Naive B cell (primary cell): ENCODE data around the gene ADAM22. TPM values are rescaled to one million over a fixed set of nuclear protein-coding genes. Genes with fewer than 3 reads are reported as not detected.

ENCODE experiments used
- ATAC-seq, 2 donors: fragments of 150-1000 bp; cut with Tn5 transposase; 2 replicates each; pipeline ENCODE4 v1.10.0; 2021; ENCODE audit warnings: low read depth in 2 of 2, mild to moderate bottlenecking in 2 of 2, moderate library complexity in 2 of 2
- DNase-seq: peaks from one replicate; pipeline ENCODE4 v3.0.0; 2022
- H3K27ac Mint-ChIP-seq, 6 donors: one replicate each; pipeline ENCODE4 v1.8.0; 2020 to 2022; ENCODE audit warnings: mild to moderate bottlenecking in 6 of 6, mixed read lengths in 6 of 6, moderate library complexity in 5 of 6, inconsistent platforms in 2 of 6
- H3K27me3 Mint-ChIP-seq, 3 donors: one replicate each; pipeline ENCODE4 v1.8.0; 2021 to 2022; ENCODE audit warnings: mixed read lengths in 3 of 3, mild to moderate bottlenecking in 1 of 3
- H3K36me3 Mint-ChIP-seq, 2 donors: one replicate each; pipeline ENCODE4 v1.8.0; 2020 to 2022; ENCODE audit warnings: mixed read lengths in 2 of 2, inconsistent platforms in 1 of 2, mild to moderate bottlenecking in 1 of 2
- H3K4me1 Mint-ChIP-seq, 3 donors: one replicate each; pipeline ENCODE4 v1.8.0; 2020 to 2022; ENCODE audit warnings: mixed read lengths in 3 of 3, inconsistent platforms in 1 of 3, mild to moderate bottlenecking in 1 of 3, moderate library complexity in 1 of 3
- H3K4me3 Mint-ChIP-seq, 8 donors: one replicate each; pipeline ENCODE4 v1.8.0; 2020 to 2022; ENCODE audit warnings: mild to moderate bottlenecking in 8 of 8, mixed read lengths in 8 of 8, moderate library complexity in 8 of 8, inconsistent platforms in 2 of 8
- H3K9me3 Mint-ChIP-seq, 7 donors: one replicate each; pipeline ENCODE4 v1.8.0; 2020 to 2022; ENCODE audit warnings: mixed read lengths in 7 of 7, mild to moderate bottlenecking in 5 of 7, inconsistent platforms in 2 of 7, moderate library complexity in 1 of 7
- polyA plus RNA-seq, 6 donors: library from polyadenylated mRNA; unstranded; fragments of 300-500 nt; fragmentation: Illumina TruSeq; gene quantifications; one replicate each; pipeline ENCODE4 v1.2.3, GENCODE V29; 2021; ENCODE audit warnings: low read depth in 6 of 6

ADAM22 gene
- polyA plus RNA-seq, 6 donors from 2014 or later, result 0.05 to 1.6 (median 0.29) TPM; not detected in 1

GRCh38 chr7:88073626-88074025 lies 139.6 kb downstream of the ADAM22 start:
- Mint-ChIP-seq H3K27me3 (no peaks in the 10 kb centered on the region), H3K4me3 (no peak overlapping the region), H3K9me3 (peaks cover 0 to 5% (median 3%) of the 10 kb centered on the region in 7 donors)

DNA sequence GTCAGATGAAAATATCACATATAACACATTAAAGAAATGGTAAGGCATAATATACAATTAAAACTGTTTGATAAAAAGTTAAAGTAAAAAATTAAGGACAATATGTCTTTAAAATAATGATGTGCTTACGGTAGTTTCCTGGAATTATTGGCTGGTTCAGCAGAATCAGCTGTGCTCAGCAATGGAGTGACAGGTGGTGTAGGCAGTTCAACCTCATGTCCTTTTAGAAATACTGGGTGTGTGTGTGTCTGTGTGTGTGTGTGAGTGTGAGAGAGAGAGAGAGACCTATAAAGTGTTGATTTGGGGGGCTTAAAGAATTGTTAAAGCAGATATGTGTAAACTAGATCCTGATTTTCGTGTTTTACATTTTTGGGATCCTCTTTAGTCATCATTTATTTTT lies 141.2 kb downstream of the ADAM22 start:
- no peak overlapping the region for H3K4me3 Mint-ChIP-seq
- H3K4me1 Mint-ChIP-seq, result no peaks in the 10 kb centered on the region
- no peak for ATAC-seq
- no peak overlapping the region for H3K27ac Mint-ChIP-seq
- peaks cover 0 to 8% of the 10 kb centered on the region in 2 donors for H3K36me3 Mint-ChIP-seq
- H3K9me3 Mint-ChIP-seq, result peaks cover 0 to 7% (median 4%) of the 10 kb centered on the region in 7 donors
- H3K27me3 Mint-ChIP-seq, result peaks cover 0 to 3% (median 0%) of the 10 kb centered on the region in 3 donors
- DNase-seq, result no peak

More at GRCh38 chr7:88073626-88074025, 139.6 kb downstream of the ADAM22 start:
- H3K27ac Mint-ChIP-seq, result no peak overlapping the region
- H3K4me1 Mint-ChIP-seq, result no peaks in the 10 kb centered on the region
- no peak for DNase-seq
- peaks cover 0 to 8% of the 10 kb centered on the region in 2 donors for H3K36me3 Mint-ChIP-seq
- ATAC-seq, result no peak

- Mint-ChIP-seq H3K27me3 (peaks cover 0 to 3% (median 0%) of the 10 kb centered on the region in 3 donors), H3K9me3 (peaks cover 0 to 6% (median 5%) of the 10 kb centered on the region in 7 donors), H3K4me1 (no peaks in the 10 kb centered on the region), H3K36me3 (no peaks in the 10 kb centered on the region), H3K4me3 (no peak overlapping the region), H3K27ac (no peak overlapping the region)
- ATAC-seq (no peak), DNase-seq (no peak)
These were observed 149.8 kb downstream of the ADAM22 start for GRCh38 chr7:88083883-88084282.

GRCh38 chr7:88089561-88089960 lies 155.5 kb downstream of the ADAM22 start:
- Mint-ChIP-seq H3K9me3 (no peaks in the 10 kb centered on the region), H3K27ac (peak overlapping the region in 1 of 6 donors; percentile 7), H3K4me3 (no peak overlapping the region), H3K36me3 (no peaks in the 10 kb centered on the region), H3K4me1 (no peaks in the 10 kb centered on the region), H3K27me3 (no peaks in the 10 kb centered on the region)
- DNase-seq (no peak), ATAC-seq (no peak)

- DNase-seq (no peak), ATAC-seq (no peak)
- H3K4me3 Mint-ChIP-seq, result no peak overlapping the region
- H3K27ac Mint-ChIP-seq, result no peak overlapping the region
- no peaks in the 10 kb centered on the region for H3K4me1 Mint-ChIP-seq
- H3K27me3 Mint-ChIP-seq, result no peaks in the 10 kb centered on the region
- no peaks in the 10 kb centered on the region for H3K9me3 Mint-ChIP-seq
- no peaks in the 10 kb centered on the region for H3K36me3 Mint-ChIP-seq
These were observed 156.2 kb downstream of the ADAM22 start for GRCh38 chr7:88090240-88090639.

DNA sequence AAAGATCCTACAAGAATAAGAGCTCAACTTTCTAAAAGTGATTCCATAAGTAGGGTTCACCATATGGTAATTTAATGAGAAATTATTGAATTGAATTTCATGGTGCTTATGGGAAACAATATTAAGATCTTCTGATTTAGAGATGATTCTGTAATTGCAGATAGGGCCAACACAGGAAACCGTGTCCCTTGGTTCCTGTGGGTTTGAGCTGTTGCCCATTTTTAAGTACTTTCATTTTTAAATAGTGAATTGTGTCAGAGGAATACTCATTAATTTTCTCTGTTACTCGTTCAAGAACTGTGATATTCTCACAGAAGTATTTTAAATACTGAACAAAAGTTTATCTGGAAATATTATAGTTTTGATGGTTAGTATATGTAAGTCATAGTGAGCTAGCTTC lies 156.6 kb downstream of the ADAM22 start:
- H3K4me3 Mint-ChIP-seq, result no peak overlapping the region
- H3K27me3 Mint-ChIP-seq, result no peaks in the 10 kb centered on the region
- no peak overlapping the region for H3K27ac Mint-ChIP-seq
- H3K36me3 Mint-ChIP-seq, result no peaks in the 10 kb centered on the region
- DNase-seq (no peak), ATAC-seq (no peak)
- H3K4me1 Mint-ChIP-seq, result no peaks in the 10 kb centered on the region
- no peaks in the 10 kb centered on the region for H3K9me3 Mint-ChIP-seq

DNA sequence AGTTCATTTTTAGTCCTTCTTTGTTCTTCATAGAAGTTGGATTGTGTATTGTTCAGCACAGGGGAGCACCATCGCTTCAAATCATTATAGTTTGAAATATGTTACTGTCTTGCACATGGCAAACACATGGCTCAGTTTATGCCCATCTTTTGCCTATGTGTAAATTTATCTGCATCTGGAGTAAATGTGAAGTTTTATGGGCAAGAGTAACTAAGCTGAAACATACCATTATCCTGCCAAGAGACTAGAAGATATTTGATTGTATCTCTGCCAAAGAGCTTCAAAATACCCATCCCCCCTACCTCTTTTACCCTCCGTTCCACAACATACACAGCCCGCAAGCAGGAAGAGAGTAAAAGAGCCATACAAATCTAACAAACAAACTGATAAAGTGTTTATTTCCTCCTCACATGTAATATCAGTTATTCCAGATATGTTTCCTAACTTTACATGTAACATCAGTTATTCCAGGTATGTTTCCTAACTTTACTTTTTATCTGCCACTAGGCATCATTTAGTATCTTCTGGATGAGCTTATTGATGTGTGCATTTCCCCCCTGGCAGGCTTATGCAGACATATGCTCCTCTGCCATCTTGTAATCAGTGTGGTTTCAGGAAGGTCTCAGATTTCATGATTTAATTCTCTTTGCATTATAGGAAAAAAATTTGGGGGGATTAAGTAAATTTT lies 158.1 kb downstream of the ADAM22 start:
- no peak for DNase-seq
- Mint-ChIP-seq H3K9me3 (no peaks in the 10 kb centered on the region), H3K4me3 (no peak overlapping the region), H3K27ac (peak overlapping the region in 1 of 6 donors; percentile 4), H3K27me3 (no peaks in the 10 kb centered on the region), H3K36me3 (no peaks in the 10 kb centered on the region), H3K4me1 (no peaks in the 10 kb centered on the region)
- no peak for ATAC-seq

- H3K27ac Mint-ChIP-seq, result no peak overlapping the region
- no peak for ATAC-seq
- H3K36me3 Mint-ChIP-seq, result no peaks in the 10 kb centered on the region
These were observed 158.6 kb downstream of the ADAM22 start for GRCh38 chr7:88092676-88092999.

DNA sequence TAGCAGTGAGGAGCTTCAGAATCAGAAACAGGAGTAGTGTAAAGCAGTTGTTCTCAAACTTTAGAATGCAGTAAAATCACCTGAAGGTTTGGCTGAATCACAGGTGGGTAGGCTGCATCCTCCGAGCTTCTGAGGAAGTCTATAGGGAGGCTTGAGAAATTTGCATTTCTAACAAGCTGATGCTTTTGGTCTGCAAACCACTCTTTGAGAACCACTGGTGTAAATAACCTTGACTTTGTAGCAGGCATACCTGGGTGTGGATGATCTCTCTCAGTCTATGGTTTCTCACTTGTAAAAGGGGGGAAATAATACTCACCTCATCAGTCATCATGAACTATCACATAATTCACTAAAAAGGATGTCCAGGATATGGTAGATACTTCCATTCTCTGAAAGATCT lies 167.7 kb downstream of the ADAM22 start:
- no peak overlapping the region for H3K4me3 Mint-ChIP-seq
- no peaks in the 10 kb centered on the region for H3K27me3 Mint-ChIP-seq
- no peaks in the 10 kb centered on the region for H3K9me3 Mint-ChIP-seq
- no peak overlapping the region for H3K27ac Mint-ChIP-seq
- DNase-seq (no peak), ATAC-seq (no peak)
- no peaks in the 10 kb centered on the region for H3K4me1 Mint-ChIP-seq
- no peaks in the 10 kb centered on the region for H3K36me3 Mint-ChIP-seq

More at GRCh38 chr7:88092676-88092999, 158.6 kb downstream of the ADAM22 start:
- Mint-ChIP-seq H3K27me3 (no peaks in the 10 kb centered on the region), H3K4me3 (no peak overlapping the region), H3K9me3 (no peaks in the 10 kb centered on the region), H3K4me1 (no peaks in the 10 kb centered on the region)
- no peak for DNase-seq

GRCh38 chr7:88102675-88103074 lies 168.6 kb downstream of the ADAM22 start:
- DNase-seq, result no peak
- Mint-ChIP-seq H3K4me1 (no peaks in the 10 kb centered on the region), H3K27me3 (no peaks in the 10 kb centered on the region), H3K36me3 (no peaks in the 10 kb centered on the region), H3K27ac (no peak overlapping the region), H3K4me3 (no peak overlapping the region), H3K9me3 (no peaks in the 10 kb centered on the region)
- no peak for ATAC-seq

- Mint-ChIP-seq H3K27me3 (no peaks in the 10 kb centered on the region), H3K36me3 (no peaks in the 10 kb centered on the region), H3K4me3 (no peak overlapping the region), H3K9me3 (no peaks in the 10 kb centered on the region), H3K4me1 (no peaks in the 10 kb centered on the region), H3K27ac (no peak overlapping the region)
- no peak for ATAC-seq
- DNase-seq, result no peak
These were observed 170.7 kb downstream of the ADAM22 start for GRCh38 chr7:88104732-88105131.

GRCh38 chr7:88105231-88105630 lies 171.2 kb downstream of the ADAM22 start:
- Mint-ChIP-seq H3K4me3 (no peak overlapping the region), H3K9me3 (no peaks in the 10 kb centered on the region), H3K27ac (no peak overlapping the region), H3K27me3 (no peaks in the 10 kb centered on the region), H3K4me1 (no peaks in the 10 kb centered on the region), H3K36me3 (no peaks in the 10 kb centered on the region)
- ATAC-seq (no peak), DNase-seq (no peak)

GRCh38 chr7:88106434-88106833 lies 172.4 kb downstream of the ADAM22 start:
- H3K9me3 Mint-ChIP-seq, result no peaks in the 10 kb centered on the region

GRCh38 chr7:88109612-88110011 lies 175.6 kb downstream of the ADAM22 start:
- no peaks in the 10 kb centered on the region for H3K4me1 Mint-ChIP-seq
- no peaks in the 10 kb centered on the region for H3K27me3 Mint-ChIP-seq
- H3K9me3 Mint-ChIP-seq, result no peaks in the 10 kb centered on the region
- no peak overlapping the region for H3K27ac Mint-ChIP-seq
- ATAC-seq (no peak), DNase-seq (no peak)
- no peaks in the 10 kb centered on the region for H3K36me3 Mint-ChIP-seq
- no peak overlapping the region for H3K4me3 Mint-ChIP-seq

More at GRCh38 chr7:88106434-88106833, 172.4 kb downstream of the ADAM22 start:
- DNase-seq, result no peak
- Mint-ChIP-seq H3K4me1 (no peaks in the 10 kb centered on the region), H3K36me3 (no peaks in the 10 kb centered on the region), H3K4me3 (no peak overlapping the region), H3K27ac (no peak overlapping the region), H3K27me3 (no peaks in the 10 kb centered on the region)
- no peak for ATAC-seq
